Left ventricle myocardium inferior (tissue), 1 donor: ENCODE results near the gene ADGRA1. TPM values are rescaled to one million over a fixed set of nuclear protein-coding genes. Genes with fewer than 3 reads are reported as not detected.

Experiments
- DNase-seq: peaks from one replicate; pipeline ENCODE4 v3.0.0-alpha.2; 2020
- H3K27ac ChIP-seq: fragments of 200-600 bp; replicated peaks from 2 replicates; pipeline ENCODE4 v1.8.0; 2021
- H3K27me3 ChIP-seq: fragments of 200-600 bp; 2 replicates; pipeline ENCODE4 v1.8.0; 2021; ENCODE audit warnings: low read depth
- H3K36me3 ChIP-seq: fragments of 200-600 bp; 2 replicates; pipeline ENCODE4 v1.8.0; 2021
- H3K4me1 ChIP-seq: fragments of 200-600 bp; 2 replicates; pipeline ENCODE4 v1.8.0; 2021
- H3K4me3 ChIP-seq: fragments of 200-600 bp; 2 replicates; pipeline ENCODE4 v1.8.0; 2021; ENCODE audit warnings: mild to moderate bottlenecking, moderate library complexity
- H3K9me3 ChIP-seq: fragments of 200-600 bp; replicated peaks from 2 replicates; pipeline ENCODE4 v1.8.0; 2021
- intact Hi-C: fragments of 100-400 bp; cut with micrococcal nuclease; formaldehyde crosslinking; loops from one replicate; pipeline ENCODE4 v1.11.0; 2022
- total RNA-seq: library from RNA; stranded (reverse); fragmentation: NEBNext Ultra II Directional; extraction: Animal tissue kit (Norgen Biotek cat#: 25700); gene quantifications from one replicate; pipeline ENCODE4 v1.2.1, GENCODE V29; 2021
- TF ChIP-seq, protein P1 (sequence below): fragments of 200-600 bp; IDR thresholded peaks from 2 replicates; pipeline ENCODE4 v1.8.0; 2021; ENCODE audit warnings: antibody characterized with exemption, mild to moderate bottlenecking, borderline replicate concordance
- donor health status: DM: no; HTN: yes; CAD: no; lungs with severe emphysema.

Gene ADGRA1
- total RNA-seq, 1 donor from 2014 or later: not detected

DNA sequence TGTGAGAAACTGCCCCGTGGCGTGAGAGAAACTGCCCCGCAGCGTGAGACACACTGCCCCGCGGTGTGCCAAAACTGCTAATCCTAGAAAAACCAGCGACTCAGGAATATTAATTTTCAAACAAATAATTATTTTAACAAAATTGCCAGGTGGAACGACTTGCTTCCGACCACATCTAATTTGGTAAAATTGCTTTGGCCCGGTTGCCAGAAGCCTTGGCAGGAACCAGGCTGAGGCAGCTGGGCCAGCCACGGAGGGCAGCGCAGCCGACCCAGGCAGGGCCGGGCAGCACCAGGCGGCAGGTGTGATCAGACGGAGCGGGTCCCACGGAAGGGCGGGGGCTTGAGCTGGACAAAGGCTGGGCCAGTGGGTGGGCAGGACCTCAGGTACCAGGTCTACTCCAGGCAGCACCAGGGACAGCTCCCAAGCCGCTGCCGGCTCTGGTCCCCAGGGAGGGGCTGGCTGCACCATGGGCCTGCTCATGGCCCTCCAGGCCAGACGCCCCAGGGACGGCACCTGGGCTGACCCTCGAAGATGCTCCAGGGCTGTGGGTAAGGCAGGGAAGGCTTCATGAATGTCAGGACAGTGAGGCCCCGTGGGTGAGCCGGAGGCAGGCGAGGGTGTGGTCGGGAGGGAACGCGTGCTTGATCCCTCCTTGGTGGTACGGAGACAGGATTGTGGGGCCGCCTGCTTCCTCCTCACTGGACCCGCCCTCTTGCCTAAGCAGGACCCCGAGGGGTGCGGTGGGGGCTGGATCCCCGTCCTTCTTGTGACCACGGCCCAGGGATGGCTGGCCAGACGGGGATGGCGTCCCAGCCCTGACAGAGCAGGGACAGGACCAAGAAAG, 7.7 kb upstream of the ADGRA1 start:
- intact Hi-C loops: no loop called here
- TF ChIP-seq, protein P1, sequence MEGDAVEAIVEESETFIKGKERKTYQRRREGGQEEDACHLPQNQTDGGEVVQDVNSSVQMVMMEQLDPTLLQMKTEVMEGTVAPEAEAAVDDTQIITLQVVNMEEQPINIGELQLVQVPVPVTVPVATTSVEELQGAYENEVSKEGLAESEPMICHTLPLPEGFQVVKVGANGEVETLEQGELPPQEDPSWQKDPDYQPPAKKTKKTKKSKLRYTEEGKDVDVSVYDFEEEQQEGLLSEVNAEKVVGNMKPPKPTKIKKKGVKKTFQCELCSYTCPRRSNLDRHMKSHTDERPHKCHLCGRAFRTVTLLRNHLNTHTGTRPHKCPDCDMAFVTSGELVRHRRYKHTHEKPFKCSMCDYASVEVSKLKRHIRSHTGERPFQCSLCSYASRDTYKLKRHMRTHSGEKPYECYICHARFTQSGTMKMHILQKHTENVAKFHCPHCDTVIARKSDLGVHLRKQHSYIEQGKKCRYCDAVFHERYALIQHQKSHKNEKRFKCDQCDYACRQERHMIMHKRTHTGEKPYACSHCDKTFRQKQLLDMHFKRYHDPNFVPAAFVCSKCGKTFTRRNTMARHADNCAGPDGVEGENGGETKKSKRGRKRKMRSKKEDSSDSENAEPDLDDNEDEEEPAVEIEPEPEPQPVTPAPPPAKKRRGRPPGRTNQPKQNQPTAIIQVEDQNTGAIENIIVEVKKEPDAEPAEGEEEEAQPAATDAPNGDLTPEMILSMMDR: no peak
- no peak for DNase-seq
- Histone ChIP-seq H3K36me3 (no peaks in the 10 kb centered on the region), H3K27ac (no peak overlapping the region), H3K27me3 (peaks cover 73% of the 10 kb centered on the region), H3K4me3 (no peak overlapping the region), H3K9me3 (no peaks in the 10 kb centered on the region), H3K4me1 (no peaks in the 10 kb centered on the region)

DNA sequence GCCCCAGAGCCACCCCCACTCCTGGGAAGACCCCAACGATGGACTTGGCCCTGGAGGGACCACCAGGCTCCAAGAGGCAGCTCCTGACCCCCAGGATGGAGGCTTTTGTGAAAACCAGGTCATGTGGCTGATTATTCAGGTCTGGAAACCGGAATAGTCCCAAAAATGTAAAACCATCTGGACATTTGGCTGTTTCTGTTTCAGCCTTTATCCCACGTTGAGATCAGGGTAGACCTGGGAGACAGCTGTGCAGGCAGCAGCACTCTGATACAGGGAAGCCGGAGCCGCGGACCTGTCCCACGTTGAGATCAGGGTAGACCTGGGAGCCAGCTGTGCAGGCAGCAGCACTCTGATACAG, 7.1 kb upstream of the ADGRA1 start:
- peaks cover 73% of the 10 kb centered on the region for H3K27me3 ChIP-seq
- H3K4me1 ChIP-seq: no peaks in the 10 kb centered on the region
- no peak overlapping the region for H3K27ac ChIP-seq
- H3K36me3 ChIP-seq: no peaks in the 10 kb centered on the region
- no peak for DNase-seq
- H3K9me3 ChIP-seq: no peaks in the 10 kb centered on the region
- TF ChIP-seq, protein P1: no peak
- no peak overlapping the region for H3K4me3 ChIP-seq
- intact Hi-C loops: no loop called here

DNA sequence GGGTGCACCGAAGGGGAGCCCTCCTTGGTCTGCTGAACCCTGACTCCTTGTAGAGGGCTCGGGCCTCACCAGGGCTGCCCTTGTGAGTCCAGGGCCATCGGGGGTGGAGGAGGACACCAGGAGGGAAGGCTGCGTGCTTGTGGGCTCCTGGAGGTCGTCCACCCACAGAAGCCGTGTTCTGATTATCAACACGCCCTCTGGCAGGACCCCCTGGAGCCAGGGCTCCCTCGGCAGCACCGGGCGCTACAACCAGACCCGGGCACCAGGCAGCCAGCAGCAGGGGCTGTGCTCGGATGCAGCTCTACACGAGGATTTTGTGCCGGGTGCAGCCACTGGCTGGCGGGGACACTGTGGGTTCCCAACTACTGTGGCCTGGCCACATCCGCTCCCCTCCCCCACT, 6.1 kb upstream of the ADGRA1 start:
- peaks cover 73% of the 10 kb centered on the region for H3K27me3 ChIP-seq
- intact Hi-C loops: no loop called here

DNA sequence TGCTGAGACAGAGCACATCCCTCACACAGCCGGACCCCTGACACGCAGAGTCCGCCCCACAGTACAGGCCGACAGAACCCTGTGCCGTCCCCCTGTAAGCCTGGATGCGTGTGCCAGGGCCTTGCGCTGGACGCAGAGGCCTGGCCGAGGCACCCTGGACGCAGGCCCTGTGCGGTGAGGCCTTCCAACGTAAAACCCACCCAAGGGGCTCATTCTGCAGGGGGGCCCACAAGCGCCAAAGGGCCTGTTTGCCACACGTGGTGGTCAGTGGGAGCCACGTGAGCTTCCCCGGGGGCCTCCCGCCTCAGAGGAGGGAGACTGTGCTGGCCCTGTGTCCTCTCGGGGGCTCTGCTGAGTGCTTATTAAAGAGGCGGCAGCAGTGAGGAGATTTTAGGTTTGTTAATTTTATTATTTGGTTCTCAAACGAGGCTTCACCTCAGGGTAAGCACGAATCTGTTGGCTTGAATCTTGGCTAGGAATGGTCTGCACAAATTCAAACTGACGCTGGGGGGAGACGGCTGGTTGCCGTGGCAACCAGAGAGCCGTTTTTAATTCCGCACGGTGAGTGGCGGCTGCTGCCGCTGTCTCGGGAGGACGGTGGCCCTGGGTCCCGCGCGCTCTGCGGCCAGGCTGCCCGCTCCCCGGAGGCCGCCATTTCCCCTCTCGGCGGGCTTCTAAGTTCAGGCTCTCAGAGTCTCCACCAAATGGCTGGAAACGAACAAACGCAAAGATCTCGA, 4.9 kb upstream of the ADGRA1 start:
- TF ChIP-seq, protein P1: no peak
- Histone ChIP-seq H3K27ac (no peak overlapping the region), H3K9me3 (no peaks in the 10 kb centered on the region), H3K4me1 (peaks cover 5% of the 10 kb centered on the region), H3K36me3 (no peaks in the 10 kb centered on the region), H3K27me3 (peaks cover 79% of the 10 kb centered on the region), H3K4me3 (no peak overlapping the region)
- intact Hi-C loops: no loop called here
- DNase-seq: no peak

More for the DNA sequence above, 6.1 kb upstream of the ADGRA1 start:
- Histone ChIP-seq H3K36me3 (no peaks in the 10 kb centered on the region), H3K4me3 (no peak overlapping the region), H3K4me1 (no peaks in the 10 kb centered on the region), H3K9me3 (no peaks in the 10 kb centered on the region), H3K27ac (no peak overlapping the region)
- DNase-seq: no peak
- TF ChIP-seq, protein P1: no peak

DNA sequence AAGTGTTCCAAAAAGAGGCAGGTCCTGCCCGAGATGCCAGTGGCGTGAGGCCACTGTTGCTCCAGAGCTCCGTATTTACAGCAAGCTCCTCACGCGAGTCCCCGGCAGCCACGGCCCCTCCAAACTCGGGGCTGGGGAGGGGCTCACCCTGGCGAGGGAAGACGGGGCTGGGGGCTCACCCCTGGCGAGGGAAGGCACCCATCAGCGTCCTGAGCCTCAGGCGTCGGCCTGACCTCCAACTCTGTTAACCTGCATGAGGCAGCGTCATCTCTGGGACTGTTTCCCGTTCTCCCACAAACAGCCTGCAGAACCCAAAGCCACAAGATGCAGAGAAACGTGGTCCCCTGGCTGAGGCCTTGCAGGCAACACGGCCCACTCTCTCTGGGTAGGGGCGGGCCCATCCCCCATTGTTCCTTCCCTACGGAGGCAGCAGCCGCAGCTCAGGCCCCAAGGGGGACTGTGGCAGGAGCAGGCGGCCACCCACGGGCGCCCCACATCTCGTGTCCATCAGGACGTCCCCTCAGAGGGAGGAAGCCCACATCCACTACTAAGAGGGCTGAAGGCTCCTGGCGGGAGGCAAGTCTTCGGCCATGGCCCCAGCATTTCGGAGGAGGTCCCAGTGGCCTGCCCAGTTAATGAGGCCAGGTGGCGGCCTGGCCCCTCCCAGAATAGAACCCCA, 4.2 kb upstream of the ADGRA1 start:
- Histone ChIP-seq H3K4me3 (no peak overlapping the region), H3K27ac (no peak overlapping the region), H3K27me3 (peaks cover 86% of the 10 kb centered on the region), H3K4me1 (peaks cover 12% of the 10 kb centered on the region), H3K36me3 (no peaks in the 10 kb centered on the region), H3K9me3 (no peaks in the 10 kb centered on the region)
- TF ChIP-seq, protein P1: no peak
- intact Hi-C loops: no loop called here
- DNase-seq: no peak
